Skin epidermis (tissue), 12 donors: ENCODE data around the gene MAGEA9.
"Not testable (repeated sequence)": the region's sequence is repeated elsewhere in the genome, so short reads cannot be mapped to it uniquely, and the experiment has no call there.

Experiments used
- H3K27ac ChIP-seq, 21 experiments: fragments of 200-600 bp; sonication (generic) in 11 of 21; one replicate each; pipeline ENCODE4 v1.5.0; 2020; ENCODE audit warnings: mild to moderate bottlenecking in 3 of 21, inconsistent platforms in 2 of 21, moderate library complexity in 2 of 21
- H3K4me3 ChIP-seq, 7 experiments: fragments of 200-600 bp; sonication (generic) in 2 of 7; one replicate each; pipeline ENCODE4 v1.5.0; 2020; ENCODE audit warnings: inconsistent platforms in 2 of 7, mild to moderate bottlenecking in 2 of 7, moderate library complexity in 1 of 7

The MAGEA9 gene

DNA sequence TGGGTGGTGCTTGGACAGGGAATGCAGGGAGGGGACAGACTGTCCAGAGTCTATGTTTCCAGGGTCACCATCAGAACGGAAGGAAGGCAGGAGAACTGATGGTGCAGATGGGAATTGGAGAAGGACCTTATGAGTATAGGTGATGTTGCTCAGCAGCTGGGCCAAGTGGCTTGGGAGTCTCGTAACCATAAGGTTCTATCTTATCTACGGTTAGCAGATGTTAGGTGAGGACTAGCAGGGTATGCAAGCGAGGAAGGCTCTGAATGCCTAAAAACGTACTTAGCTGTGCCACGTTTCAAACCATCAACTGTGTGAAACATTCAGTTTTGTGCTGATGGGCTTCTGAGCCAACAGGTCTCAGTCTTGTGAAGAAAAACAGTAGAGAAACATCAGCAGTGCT lies 22.4 kb downstream of the MAGEA9 start:
- no peak overlapping the region for H3K4me3 ChIP-seq
- no peak overlapping the region for H3K27ac ChIP-seq

DNA sequence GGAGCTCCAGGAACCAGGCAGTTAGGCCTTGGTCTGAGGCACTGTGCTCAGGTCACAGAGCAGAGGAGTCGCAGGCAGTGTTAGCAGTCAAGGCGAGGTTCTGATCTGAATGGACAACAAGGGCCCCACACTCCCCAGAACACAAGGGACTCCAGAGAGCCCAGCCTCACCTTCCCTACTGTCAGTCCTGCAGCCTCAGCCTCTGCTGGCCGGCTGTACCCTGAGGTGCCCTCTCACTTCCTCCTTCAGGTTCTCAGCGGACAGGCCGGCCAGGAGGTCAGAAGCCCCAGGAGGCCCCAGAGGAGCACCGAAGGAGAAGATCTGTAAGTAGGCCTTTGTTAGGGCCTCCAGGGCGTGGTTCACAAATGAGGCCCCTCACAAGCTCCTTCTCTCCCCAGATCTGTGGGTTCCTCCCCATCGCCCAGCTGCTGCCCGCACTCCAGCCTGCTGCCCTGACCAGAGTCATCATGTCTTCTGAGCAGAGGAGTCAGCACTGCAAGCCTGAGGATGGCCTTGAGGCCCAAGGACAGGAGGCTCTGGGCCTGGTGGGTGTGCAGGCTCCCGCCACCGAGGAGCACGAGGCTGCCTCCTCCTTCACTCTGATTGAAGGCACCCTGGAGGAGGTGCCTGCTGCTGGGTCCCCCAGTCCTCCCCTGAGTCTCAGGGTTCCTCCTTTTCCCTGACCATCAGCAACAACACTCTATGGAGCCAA lies 26.2 kb downstream of the MAGEA9 start:
- Histone ChIP-seq H3K27ac (no peak overlapping the region), H3K4me3 (no peak overlapping the region)

GRCh38 chrX:149818652-149819051 lies 36.9 kb downstream of the MAGEA9 start:
- H3K4me3 ChIP-seq, result no peak overlapping the region

DNA sequence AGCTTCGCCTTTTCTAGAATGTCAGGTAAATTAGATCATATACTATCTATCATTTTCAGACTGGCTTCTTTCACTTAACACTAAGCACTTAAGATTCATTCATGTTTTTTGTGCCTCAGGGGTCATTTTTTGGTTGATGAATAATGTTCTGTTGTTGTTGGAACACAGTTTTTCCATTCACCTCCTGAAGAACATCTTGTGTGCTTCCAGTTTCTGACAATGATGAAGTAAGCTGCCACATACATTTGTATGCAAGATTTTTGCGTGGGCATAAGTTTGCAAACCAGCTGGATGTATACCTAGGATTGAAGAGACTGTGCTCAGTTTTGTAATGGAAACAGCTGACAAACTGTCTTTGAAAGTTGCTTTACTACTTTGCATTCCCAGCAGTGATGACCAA lies 37.6 kb downstream of the MAGEA9 start:
- Histone ChIP-seq H3K4me3 (no peak overlapping the region), H3K27ac (no peak overlapping the region)

More at GRCh38 chrX:149818652-149819051, 36.9 kb downstream of the MAGEA9 start:
- H3K27ac ChIP-seq, result no peak overlapping the region

DNA sequence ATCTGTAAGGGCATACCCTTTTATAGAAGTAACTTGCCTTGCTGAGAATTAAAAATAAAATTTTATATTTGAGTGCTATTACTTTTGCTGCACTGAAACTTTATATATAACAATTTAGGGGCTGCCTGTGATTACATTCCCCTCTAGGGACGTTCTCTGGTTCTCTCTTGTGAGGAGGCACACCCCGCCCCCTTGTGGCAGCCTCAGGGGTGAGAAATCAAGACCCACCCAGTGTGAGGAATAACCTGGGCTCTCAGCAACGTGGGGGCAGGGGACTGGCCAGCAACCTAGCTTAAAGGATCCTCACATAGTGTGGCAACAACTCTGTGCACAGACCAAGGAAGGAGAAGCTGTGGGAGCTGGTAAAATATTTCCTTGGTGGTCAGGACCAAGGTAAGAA lies 43.7 kb downstream of the MAGEA9 start:
- no peak overlapping the region for H3K4me3 ChIP-seq
- H3K27ac ChIP-seq, result no peak overlapping the region

GRCh38 chrX:149827254-149827653 lies 45.5 kb downstream of the MAGEA9 start:
- Histone ChIP-seq H3K4me3 (no peak overlapping the region), H3K27ac (no peak overlapping the region)

GRCh38 chrX:149829751-149830191 lies 48.0 kb downstream of the MAGEA9 start:
- H3K4me3 ChIP-seq, result no peak overlapping the region
- peak overlapping the region in 11 of 21 experiments; percentile 0 to 74 (median 43) for H3K27ac ChIP-seq

DNA sequence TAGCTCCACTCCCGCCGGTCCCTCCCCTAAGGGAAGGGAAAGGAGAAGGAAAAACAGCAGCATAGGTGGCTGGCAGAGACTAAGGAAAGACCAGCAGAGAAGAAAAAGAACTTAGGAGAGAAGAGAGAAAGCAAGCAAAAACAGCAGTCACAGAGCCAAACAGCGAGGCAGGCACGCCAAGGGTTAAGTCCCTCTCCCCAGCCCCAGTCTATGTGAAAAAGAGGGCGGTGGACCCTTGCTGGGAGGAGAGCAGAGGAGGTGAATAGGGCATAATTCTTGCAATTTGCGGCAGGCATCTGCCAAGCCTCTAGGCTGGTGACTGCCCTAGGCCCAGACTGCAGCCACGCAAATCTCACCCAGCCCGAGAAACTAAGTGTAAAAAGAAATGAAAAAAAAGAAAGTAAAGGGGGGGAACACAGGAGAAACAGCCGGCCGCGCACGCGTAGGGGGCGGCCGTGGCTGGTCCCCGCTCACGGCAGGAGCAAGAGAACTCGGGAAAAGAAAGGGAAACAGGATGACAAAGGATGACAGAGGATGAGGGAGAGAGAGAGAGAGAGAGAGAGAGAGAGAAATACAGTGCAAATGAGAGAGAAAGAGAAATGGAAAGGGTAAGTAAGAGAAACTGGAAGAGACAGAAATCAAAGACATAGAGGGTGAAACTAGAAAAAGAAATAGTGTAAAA lies 48.6 kb downstream of the MAGEA9 start:
- peak overlapping the region in 10 of 21 experiments; percentile 0 to 74 (median 44) for H3K27ac ChIP-seq
- H3K4me3 ChIP-seq, result no peak overlapping the region

GRCh38 chrX:149831473-149831872 lies 49.7 kb downstream of the MAGEA9 start:
- H3K4me3 ChIP-seq, result no peak overlapping the region
- no peak overlapping the region for H3K27ac ChIP-seq

GRCh38 chrX:149836728-149837127 lies 55.0 kb downstream of the MAGEA9 start:
- H3K27ac ChIP-seq, H3K4me3 ChIP-seq: not testable (repeated sequence)

DNA sequence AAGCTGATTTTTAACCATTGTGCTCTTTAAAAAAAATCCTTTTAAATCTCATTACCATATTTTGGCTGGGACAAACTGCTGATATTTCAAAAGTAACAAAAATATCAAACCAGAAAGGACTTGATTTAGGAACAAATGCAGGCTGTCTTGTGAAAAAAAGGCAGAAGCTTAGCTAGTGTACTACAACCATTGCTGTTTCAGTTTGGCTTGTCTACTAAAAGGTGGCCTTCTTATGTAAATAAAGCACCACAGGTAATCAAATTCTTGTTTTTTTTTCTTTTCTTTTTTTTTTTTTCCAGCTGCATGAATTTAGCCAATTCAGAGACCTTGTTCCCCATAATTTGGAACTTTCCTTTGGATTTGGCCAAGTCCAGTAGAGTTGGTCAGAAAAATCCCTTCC lies 55.4 kb downstream of the MAGEA9 start:
- no peak overlapping the region for H3K27ac ChIP-seq
- H3K4me3 ChIP-seq, result no peak overlapping the region
